Kidney glomerular epithelial cell (primary cell): ENCODE data around the gene SDK1.
"Not testable (repeated sequence)": the region's sequence is repeated elsewhere in the genome, so short reads cannot be mapped to it uniquely, and the experiment has no call there.

Experiments used
- DNase-seq: peaks from one replicate; lab custom pipeline; 2025; lab: John Stamatoyannopoulos, UW

The SDK1 gene

DNA sequence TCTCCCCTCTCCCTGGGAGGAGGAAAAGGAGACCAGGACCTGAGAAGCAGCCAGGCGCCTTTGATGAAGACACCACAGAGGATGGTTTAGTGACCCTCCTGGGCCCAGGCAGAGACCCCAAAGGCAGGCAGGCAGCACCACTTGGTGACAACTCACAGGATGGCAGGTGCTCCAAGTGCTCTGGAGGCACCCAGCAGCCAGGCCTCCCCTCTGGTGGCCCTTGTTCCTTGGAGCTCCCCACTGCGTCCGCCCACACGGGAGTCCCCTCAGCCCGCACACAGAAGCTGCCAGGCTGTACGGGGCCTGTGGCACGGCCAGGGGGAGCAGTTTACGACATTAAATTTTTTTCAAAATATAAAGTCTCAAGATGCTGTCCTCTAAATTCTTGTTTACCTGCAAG is 773.9 kb downstream of the SDK1 start:
- DNase-seq, result no peak

DNA sequence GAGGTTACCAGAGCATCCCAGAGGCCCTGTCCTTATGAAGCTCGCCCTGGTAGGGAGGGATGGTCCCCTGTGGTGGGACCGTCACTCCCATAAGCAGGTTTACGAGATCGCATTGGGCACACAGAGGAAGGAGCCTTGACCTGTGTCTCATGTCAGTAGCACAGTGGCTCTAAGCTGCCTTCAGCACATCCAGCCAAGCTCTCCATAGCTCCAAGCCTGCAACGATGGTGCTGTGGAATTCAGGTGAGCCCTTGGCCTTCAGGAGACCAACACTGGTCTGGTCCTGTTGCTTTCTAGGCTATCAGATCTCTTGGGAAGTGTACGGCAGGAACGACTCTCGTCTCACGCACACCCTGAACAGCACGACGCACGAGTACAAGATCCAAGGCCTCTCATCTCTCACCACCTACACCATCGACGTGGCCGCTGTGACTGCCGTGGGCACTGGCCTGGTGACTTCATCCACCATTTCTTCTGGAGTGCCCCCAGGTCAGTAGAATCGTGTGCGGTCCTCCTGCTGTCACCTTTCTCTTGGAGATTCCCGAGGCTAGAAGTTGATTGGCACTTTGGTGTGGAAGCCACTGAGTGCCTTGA is 775.7 kb downstream of the SDK1 start:
- no peak for DNase-seq

DNA sequence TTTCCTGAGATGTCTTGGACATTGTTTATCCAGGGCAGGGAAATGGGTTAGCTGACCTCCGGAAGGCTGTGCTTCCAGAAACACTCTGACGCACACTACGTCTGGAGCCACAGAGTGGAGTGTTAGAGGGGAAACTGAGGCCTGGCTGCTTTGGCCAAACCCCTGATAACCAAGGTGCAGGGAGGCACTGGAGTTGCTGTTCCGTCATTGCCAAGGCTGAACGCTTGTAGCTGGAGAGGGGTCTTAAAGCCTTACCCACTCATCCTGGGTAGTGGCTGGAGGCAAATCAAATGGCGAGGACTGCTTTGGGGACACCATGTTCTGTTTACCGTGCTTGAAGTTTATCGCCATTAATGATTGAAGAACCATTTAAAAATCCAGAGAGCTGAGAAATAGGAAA is 776.9 kb downstream of the SDK1 start:
- DNase-seq, result no peak

DNA sequence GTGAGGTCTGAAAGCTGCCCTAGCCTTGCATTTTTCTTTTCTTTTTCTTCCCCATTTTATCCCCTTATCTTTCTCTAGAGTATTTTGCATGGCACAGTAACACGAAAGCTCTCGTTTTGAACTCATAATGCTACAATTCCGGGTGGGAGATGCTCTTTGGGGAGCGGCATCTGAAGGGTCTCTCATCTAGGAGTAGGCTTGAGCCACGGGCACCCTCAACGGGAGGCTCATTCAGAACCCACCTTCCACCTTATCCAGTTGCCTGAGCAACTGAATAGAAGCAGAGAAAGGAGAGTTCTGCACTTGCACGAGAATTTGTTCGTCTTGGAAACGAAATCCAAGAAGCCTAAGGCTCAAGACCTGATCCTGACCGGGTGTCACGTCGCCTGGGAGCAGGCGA is 777.5 kb downstream of the SDK1 start:
- DNase-seq, result no peak

DNA sequence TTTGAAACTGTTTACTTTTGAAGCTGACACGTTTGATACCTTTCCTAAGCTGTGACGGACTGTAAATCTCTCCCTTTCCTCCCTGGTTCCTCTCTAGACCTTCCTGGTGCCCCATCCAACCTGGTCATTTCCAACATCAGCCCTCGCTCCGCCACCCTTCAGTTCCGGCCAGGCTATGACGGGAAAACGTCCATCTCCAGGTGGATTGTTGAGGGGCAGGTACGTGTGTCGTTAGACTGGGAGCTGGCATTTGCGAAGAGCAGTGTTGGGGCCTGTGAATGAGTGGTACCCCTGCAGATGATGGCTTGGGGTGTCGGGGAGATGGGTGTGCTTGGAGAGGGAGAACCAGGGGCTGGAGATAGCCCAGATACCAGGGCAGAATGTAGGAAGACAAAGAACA is 778.3 kb downstream of the SDK1 start:
- no peak for DNase-seq

DNA sequence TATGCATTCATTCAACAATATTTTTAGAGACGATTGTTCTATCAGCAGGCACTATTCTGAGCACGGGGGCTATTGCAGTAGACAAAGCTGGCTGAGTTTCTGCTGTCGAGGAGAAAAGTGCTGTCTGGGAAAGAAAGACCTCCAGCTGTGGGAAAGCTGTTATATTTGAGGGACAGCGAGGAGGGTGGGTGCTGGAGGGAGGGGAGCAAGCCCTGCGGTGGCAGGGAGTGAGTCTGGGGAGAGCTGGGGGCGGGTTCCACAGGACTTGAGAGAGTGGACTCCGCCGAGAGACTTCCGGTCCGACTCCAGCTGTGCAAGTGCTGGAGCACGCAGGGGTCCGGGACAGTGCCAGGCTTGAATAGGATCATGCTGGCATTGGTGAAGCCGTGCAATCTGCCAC is 778.9 kb downstream of the SDK1 start:
- DNase-seq, result no peak

DNA sequence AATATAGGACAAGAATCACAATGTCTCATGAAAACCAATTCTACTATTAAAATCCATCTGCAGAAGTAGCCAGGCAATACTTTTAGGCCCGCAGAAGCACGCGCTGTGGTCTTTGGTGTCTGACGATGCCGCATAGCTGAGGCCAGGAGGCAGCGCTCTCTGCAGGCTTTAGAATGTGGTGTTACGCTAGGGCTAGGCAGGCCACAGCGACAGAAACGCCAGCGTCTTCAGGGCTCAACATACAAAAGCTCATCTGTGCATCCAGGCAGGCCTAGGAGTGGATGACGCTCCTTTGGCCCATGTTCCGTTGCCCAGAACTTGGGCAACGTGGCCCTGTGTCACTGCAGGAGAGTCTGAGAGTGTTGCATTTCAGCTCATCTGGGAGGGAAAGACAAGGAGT is 779.9 kb downstream of the SDK1 start:
- DNase-seq, result no peak

DNA sequence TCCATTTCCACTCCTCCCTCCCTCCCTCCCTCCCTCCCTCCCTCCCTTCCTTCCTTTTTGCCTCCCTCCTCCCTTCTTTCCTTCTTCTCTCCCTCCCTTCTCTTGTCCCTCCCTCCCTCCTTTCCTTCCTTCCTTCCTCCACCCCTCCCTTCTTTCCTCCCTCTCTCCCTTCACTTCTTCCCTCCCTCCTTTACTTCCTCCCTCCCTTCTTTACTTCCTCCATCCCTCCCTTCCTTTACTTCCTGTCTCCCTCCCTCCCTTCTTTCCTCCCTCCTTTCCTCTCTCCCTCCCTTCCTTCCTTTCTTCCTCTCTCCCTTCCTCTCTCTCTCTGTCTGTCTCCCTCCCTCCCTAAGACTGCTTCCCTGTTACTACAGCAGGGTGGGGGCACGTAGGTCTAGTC is 782.5 kb downstream of the SDK1 start:
- DNase-seq, result no peak

DNA sequence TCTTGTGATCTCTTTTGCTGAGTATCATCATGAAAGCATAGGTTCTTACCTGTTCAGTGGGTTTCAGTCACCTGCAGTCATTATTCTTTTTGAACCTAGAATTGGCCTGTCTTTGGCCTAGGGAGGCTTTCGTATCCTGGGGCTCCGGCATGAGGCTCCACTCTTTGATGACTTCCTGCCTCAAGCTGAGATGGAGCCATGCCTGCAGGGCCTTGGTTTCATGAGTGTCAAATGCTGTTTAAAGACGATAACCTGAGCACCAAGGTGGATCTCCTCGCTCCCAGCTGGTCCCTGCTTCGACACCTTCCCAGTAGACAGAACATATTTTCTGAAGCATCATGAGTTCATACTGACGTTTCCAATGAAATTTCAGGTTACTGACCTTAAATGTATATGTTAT is 783.2 kb downstream of the SDK1 start:
- no peak for DNase-seq

DNA sequence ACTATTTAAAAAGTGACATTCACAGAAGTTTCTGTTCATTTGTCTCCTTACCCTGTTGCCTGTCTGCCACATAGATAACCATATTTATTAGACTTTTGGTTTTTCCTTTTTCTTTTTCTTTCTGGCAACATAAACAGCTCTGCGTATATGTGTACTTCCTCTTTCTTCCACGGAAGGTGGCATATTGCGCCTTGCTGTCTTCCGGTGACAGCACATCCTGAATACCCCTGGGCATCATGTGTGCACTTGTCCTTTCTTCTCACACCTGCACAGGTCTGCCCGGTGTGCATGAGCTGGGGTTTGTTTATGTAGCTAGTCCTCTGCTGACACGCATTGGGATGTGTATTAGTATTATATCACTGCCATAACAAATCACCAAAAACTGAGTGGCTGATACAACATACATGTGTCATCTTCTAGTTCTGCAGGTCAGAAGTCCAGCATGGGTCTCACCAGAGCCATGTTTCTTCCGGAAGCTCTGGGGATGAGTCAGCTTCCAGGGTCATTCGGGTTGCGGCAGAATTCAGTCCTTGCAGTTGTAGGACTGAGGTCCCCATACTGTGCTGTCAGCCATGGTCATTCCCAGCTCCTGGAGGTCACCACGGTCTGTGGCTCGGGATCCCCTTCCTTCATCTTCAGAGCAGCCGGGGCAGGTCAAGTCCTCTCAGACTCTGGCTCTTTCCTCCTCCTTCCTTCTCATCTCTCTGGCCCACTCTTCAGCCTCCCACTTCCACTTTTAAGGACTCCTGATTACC is 785.1 kb downstream of the SDK1 start:
- DNase-seq, result no peak

DNA sequence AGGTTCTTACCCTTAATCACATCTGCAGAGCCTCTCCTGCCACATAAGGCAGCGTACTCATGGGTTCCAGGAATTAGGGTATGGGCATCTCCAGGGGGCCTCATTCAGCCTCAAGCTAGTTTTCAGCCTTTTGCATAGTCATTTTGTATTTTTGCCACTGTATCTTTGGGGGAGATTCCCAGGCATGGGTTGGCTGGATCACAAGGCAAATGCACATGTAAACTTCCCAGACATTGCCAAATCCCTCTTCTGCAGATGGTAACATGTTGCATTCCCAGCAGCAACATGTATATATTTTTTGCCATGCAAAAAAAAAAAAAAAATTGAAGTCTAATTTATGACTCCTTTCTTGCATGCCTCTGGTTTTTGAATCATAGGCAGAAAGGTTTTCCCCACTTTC is 785.7 kb downstream of the SDK1 start:
- no peak for DNase-seq

DNA sequence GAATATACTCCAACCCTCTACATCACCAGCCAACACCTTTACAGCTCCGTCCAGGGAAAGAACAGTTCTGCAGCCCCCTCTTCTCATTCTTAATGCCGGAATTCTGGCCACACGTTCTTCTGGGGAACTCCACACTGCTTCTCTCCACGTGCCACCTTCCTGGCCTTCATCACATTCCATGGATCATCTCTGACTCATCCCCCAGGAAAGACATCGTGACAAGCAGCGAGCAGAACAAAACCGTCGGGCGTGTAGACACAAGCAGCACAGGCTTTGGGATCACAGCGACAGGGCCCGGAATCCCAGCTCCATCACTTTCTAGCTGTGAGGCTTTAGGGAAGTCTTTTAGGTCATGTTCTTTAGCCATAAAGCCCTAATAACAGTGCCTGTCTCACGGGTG is 790.7 kb downstream of the SDK1 start:
- no peak for DNase-seq

DNA sequence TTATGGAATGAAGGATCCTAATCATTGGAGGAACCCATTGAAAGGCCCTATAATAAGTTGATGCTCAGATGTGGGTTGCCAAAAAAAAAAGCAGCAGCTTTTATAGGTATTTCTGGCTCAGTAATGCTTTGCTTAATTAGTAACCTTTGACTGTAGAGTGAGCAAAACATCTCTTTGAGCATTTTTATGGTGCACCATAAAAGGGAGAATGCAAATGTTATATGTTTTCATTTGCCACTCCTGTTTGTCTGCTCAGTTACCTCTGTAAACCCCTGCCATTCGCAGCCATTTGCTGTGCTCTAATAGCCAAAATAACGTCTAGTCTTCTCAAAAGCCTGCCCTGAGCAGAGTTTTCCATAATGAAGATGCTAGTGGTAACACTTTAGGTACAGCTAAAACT is 792.0 kb downstream of the SDK1 start:
- no peak for DNase-seq

DNA sequence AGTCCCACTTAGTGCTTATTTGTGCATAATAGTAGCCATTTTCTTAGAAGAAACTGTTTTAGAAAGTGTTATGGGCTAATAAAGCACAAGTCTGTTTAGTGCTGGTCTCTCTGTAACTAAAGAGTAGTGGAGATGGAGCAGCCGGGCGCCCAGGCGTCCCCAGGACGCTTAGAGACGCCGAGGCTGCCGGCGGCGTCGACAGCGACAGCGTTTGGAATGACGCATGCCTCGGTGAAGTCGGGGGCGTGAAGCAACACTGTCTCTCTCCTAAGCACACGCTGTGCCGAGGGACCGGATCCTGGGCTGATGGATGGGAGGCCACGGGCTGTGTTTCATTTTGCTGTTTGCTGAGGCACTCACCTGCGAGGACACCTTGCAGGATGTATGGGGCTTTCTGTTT is 792.4 kb downstream of the SDK1 start:
- DNase-seq, result no peak

DNA sequence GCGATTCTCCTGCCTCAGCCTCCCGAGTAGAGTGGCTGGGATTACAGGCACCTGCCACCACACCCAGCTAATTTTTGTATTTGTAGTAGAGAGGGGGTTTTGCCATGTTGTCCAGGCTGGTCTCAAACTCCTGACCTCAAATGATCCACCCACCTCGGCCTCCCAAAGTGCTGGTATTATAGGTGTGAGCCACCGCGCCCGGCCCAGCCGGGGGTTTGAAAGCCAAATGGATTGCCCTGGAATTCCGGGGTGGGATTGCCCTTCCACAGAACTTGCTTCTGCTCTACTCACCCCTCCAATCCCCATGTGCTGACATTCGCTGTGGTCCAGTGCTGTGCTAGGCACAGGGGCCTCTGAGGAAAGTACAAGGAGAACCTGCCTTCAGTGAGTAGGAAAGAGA is 793.1 kb downstream of the SDK1 start:
- not testable (repeated sequence) for DNase-seq

DNA sequence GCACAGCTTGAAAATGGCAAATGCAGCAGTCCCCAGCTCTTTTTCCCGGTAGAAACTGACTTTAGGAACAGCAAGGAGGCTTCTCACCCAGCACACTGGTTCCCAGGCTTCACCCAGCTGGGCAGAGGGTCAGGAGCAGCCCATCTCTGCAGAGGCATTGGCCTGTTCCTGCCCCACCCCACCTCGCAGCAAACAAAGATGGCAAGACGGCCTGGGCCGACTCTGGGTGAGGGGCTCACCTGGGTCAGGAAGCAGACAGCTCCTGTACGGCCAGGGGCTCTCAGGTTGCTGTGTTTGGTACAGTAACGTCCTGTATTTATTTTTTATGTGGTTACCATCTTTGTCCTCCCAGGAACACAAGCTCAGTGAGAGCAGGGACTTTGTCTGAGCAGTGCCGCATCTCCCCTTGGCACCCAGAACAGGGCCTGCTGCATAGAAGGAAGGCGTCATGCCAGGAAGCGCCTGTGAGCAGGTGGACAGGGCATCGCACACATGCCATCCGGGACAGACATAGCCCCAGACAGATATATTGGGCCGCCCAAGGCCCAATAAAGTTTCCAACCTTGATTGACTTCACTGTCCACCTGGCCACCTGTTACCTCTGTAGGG is 796.1 kb downstream of the SDK1 start:
- no peak for DNase-seq

DNA sequence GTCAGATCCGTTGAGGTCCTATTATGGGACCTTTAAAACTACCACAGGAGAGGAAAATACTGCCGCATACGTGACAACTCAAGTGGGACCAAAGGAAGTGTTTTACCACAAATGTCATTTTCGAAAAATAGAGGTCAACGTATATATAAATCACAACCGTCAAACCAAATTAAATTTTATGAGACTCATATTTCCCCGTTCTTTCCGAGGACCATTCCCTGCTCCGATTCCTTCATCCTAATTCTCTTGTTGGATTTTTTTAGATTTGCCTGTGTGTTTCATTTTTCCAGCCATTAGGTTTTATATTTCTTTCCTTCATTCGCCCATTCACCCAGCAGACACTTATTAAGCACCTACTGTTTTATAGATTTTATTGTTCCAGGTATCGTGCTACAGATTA is 797.1 kb downstream of the SDK1 start:
- no peak for DNase-seq

DNA sequence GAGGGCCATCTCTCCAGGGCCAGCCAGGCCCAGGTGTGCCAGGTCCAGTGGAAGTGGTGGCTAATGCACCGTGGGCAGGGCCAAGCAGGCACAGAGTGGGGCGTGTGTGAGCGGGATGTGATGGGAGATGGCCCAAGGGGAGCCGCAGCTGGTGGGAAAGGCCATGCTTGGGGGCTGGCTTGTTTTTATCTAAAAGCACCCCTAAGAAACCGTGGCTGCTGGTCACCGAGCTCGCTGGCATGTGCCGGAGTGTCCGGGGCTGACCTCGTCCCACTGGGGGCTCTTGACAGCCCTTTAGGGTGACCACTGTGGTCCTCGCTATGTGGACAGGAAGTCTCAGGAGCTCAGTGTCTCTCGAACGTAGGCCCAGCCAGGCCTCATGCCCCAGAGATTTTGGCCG is 798.6 kb downstream of the SDK1 start:
- no peak for DNase-seq

DNA sequence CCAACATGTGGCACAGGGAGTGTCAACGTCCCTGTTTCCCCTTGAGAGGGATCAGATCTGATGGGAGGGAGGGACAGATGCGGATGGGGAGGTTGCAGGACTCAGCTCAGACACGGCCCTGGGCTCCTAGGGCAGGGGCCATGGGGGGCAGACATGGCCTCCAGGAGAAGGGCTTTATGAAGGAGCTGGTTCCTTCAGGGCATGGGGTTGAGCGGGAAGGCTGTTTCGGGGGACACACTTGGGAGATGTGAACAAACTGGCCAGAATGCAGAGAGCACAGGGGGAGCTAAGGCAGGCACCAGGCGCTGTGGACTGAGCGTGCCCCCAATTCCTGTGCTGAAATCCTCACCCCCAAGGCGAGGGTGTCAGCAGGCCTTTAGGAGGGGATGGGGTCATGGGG is 799.1 kb downstream of the SDK1 start:
- no peak for DNase-seq

DNA sequence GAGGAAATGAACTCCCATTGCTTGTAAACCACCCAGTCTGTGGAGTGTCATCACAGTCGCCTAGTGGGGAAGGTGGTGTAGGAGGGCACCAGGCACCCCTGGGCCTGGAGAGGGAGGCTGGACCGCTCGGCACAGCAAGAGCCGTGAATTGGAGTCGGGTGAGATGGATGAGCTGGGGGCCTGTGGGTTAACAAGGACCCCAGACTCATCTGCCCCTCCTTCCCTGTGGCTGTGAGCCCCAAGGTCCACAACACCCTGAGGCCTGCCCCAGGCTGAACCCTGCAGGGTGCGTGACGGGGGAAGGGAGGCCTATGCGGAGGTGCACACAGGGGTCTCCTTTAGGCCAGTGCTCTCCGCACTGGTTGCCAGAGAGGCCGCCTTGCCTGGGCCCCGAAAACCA is 799.6 kb downstream of the SDK1 start:
- DNase-seq, result no peak

DNA sequence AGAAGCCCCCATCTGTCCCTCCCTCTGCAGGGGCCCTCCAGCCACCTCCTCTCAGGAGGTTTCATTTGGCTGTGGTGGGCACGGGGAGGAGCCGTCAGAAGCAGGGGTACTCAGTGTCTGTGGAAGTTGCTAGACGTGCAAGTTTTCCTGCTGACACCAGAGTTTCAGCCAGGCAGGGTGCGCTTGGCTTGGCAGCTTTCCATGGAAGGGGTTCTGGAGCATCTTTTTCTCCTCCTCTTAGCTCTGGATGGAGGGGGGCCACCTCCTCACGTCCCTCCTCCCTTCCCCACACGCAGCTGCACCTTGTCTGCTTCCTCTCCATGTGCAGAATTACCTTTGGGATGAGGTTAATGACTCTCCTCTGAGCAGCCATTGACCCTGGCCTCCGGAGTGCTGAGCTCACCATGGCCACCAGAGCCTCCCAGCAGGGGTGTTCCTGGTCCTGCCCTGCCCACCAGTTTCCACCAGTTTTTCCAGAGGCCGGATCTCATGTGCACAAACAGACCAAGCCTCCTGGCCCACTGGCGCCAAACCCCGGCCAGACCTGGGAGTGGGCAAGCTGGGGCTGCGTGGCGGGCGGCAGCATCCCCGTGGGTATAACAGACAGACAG is 801.3 kb downstream of the SDK1 start:
- no peak for DNase-seq

DNA sequence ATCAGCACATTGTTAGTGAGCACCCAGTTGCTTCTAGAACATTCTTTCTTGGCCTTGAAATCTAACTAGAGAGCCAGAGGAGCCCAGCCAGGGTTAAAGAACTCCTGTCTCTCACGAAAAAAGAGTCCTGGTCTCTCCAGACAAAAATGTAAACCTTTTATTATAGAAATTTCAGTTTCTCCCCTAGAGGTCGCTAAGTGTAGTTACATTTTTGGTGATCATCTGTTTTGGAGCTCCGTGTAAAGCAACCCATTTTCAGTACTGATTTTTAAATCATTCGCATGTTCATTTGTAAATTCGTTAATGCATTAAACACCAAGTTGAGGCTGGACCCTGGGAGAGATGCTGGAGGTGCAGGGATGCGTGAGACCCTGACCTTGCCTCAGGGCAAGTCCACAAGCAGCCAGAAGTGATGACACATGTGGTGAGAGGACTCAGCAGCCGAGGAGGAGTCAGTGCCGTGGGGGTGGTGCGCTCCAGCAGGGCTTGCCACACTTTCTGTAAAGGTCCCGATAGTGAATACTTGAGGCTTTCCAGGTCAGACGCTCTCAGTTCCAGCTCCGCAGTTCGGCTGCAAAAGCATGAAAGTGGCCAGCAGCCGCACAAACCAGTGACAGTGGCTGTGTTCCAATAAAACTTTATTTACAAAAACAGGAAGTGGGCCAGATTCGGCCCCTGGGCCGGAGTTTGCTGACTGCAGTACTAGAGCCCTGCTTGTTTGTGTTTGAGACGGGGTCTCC is 802.5 kb downstream of the SDK1 start:
- no peak for DNase-seq

DNA sequence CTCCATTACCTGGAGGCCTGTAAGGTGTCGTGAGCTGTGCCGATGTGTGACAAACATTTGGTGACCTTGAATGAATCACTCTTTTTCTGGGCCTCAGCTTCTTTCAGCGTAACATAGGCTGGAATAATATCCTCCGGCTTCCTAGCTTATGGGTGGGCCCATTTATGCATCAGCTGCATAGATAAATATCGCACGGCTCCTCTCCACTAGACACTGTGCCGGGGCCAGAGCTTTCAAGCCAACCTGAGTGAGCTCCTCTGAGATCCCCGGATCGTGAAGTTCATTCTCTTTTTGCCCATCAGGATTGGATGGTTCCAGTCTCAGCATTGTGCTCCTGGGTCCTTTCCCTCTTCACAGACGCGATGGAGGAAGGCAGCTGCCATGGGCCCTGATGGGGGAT is 806.8 kb downstream of the SDK1 start:
- no peak for DNase-seq
